AG09319 (cell line): ENCODE results near the gene ASCC1.
"Not testable (repeated sequence)": the region's sequence is repeated elsewhere in the genome, so short reads cannot be mapped to it uniquely, and the experiment has no call there.

Experiments
- DNase-seq: peaks from one replicate; pipeline ENCODE4 v3.0.0-alpha.2; 2010; ENCODE audit warnings: low read depth; ENCODE audit errors: extremely low read depth
- CTCF ChIP-seq: IDR thresholded peaks from 2 replicates; pipeline ENCODE4 v1.5.1; 2011; ENCODE audit warnings: low read depth, mild to moderate bottlenecking, inconsistent platforms, low read length, moderate library complexity

ASCC1 gene

GRCh38 chr10:72121389-72121788 lies 94.7 kb downstream of the ASCC1 start:
- no peak for DNase-seq
- TF ChIP-seq CTCF, result no peak

- no peak for TF ChIP-seq CTCF
- DNase-seq, result no peak
These were observed 99.7 kb downstream of the ASCC1 start for GRCh38 chr10:72116372-72116771.

- DNase-seq, result no peak
- TF ChIP-seq CTCF, result no peak
These were observed 101.2 kb downstream of the ASCC1 start for GRCh38 chr10:72114706-72115450.

GRCh38 chr10:72110673-72111401 lies 105.2 kb downstream of the ASCC1 start:
- TF ChIP-seq CTCF, result no peak
- DNase-seq, result no peak

- no peak for TF ChIP-seq CTCF
- no peak for DNase-seq
These were observed 106.4 kb downstream of the ASCC1 start for GRCh38 chr10:72109636-72110157.

- TF ChIP-seq CTCF, result no peak
- DNase-seq, result no peak
These were observed 107.0 kb downstream of the ASCC1 start for GRCh38 chr10:72108830-72109635.

- not testable (repeated sequence) for DNase-seq
These were observed 108.1 kb downstream of the ASCC1 start for GRCh38 chr10:72108004-72108370.
